Activated T-cell treated with anti-CD3 and anti-CD28 coated beads for 24 hours (primary cell): Measurements from ENCODE around the gene CCDC183.
"Not testable (repeated sequence)": the region's sequence is repeated elsewhere in the genome, so short reads cannot be mapped to it uniquely, and the experiment has no call there.

Experiments
- DNase-seq: peaks from one replicate; pipeline ENCODE4 v3.0.0-alpha.2; 2020; ENCODE audit warnings: low read depth

CCDC183 gene

DNA sequence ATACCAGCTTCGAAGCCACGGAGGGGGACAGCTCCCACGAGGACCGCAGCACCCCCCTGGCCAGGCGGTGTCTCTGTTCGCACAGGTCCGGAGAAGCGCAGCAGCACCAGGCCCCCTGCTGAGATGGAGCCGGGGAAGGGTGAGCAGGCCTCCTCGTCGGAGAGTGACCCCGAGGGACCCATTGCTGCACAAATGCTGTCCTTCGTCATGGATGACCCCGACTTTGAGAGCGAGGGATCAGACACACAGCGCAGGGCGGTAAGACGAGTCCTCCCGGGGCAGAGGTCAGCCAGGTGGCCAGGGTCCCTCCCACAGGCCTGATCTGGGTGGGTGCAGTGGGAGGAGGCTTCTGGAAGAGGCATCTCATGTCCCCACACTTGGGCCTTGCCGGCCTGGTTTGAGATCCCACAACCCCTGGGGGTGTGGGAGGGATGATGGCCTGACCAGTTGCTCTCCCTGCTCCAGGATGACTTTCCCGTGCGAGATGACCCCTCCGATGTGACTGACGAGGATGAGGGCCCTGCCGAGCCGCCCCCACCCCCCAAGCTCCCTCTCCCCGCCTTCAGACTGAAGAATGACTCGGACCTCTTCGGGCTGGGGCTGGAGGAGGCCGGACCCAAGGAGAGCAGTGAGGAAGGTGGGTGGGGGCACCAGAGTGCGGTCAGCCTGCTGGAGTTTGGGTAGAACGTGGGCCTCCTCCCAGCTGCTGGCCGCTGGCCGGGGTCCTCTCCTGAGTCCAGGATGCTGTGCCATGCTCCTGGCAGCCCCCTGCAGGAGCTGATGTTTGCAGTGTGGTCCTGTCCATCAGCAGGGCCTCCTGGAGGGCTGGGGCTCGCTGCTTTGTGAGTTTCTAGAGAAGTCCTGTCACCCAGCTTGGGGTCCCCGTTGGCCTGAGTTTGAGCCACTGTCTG lies 43.3 kb downstream of the CCDC183 start:
- DNase-seq, result no peak

DNA sequence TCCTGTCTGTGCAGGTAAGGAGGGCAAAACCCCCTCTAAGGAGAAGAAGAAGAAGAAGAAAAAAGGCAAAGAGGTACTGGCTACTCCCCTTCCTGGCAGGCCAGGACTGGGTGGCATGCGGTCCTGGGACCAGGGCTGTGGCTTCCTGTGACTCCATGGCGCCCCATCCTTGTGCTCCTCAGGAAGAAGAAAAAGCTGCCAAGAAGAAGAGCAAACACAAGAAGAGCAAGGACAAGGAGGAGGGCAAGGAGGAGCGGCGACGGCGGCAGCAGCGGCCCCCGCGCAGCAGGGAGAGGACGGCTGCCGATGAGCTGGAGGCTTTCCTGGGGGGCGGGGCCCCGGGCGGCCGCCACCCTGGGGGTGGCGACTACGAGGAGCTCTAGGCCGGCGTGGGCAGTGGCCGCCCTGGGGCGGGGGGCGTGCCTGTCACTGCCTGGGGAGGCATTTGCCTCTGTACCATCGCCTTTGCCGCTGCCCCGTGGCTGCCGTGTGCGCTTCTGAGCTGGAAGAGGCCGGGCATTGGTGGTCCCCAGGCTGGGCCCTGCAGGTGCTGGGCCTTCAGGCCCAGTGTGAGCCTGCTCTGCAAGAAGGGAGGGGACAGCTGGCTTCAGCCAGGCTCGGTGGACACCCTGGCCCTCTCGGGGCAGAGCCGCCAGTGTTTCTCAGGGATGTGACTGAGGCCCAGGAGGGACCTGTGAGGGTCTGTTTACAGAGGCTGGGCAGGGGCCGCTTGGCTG lies 44.2 kb downstream of the CCDC183 start:
- DNase-seq, result no peak

DNA sequence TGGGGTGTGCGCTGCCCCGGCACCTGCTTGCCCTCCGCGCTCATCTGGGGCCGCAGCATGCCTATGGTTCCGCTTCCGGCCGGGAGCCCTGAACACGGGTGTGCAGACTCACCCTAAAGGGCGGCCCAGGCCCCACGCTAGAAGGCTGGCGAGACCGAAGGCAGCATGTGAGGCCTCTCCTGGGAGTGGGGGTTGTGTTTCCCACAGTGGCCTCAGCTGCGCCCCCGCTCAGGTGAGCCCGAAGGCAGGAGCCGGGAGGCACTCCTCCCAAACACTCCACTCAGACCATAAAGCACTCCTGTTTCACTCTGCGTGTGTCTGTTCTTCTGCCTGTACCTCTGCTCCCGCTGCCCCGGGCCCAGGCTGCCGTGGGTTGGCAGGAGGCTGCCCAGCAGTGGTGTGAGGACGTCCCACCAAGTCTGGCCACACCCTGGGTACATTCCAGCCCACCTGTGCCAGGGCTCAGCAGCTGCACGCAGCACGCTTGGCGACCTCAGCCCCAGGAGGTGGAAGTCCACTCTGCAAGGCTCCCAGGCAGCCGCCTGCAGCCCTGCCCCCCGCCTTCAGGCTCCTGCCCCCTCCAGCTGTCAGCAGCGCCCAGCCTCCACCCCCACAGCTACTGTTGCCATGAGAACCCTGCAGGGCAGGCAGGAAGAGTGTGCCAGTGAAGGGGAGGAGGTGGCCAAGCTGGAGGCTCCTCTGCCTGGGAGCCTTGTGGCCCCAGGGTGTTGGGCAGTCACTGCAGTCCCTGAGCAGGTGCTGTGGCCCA lies 44.9 kb downstream of the CCDC183 start:
- DNase-seq, result no peak

DNA sequence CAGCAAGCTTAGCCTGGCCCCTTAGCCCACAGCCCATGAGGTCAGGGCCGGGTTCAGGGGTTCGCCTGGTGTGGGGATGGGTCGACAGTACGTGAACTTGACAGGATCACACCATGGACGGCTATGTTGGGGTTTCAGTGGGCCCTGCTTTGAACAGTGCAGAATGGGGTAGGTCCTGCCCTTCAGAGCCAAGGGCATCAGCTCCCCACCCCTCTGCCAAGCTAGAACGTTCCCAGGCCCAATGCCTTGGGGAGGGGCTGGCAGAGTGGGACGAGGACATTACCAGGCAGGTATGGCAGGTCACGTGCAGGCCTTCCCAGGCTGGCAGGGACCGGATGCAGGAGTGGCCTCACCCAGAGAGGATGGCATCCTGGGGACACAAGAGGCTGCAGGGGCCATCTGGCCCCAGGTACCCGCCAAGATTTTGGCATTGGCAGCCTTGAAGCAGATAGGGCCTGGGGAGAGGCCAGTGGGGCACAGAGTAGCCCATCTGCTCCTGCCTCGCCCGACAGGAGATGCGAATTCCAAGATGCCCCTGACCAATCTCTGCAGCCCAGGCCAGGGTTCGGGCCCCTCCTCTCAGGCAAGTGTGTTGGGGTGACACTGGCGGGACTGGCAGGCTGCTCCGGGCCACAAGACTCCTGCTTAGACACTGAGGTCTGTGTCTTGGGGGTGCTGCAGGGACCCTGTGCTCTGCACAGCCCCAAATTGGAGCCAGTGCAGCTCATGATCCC lies 45.7 kb downstream of the CCDC183 start:
- DNase-seq, result not testable (repeated sequence)

DNA sequence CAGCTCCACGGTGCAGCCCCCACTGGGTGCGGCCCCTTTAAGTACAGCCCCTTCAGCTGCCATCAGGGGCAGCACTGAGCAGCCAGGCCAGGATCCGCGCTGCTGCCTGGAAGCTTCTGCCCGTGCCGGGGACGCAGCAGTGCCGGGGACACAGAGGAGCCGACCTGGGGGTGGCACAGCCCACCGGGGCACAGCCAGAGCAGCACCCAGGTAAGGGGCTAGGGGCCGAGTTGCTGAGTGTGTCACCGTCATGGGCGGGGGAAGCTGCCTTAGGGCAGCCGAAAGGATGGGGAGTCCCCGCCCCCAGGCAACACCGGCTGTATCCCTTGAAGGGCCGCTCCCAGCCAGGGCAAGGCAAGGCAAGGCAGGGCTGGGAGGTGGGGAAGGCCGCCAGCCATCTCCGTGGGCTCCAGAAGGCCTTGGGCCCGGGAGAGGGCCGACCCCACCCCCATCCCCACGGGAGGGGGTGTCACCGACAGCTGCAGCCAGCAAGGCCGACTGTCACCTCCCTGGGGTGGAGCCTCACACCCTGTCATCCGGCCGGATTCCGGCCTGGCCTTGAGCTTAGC lies 46.3 kb downstream of the CCDC183 start, which contains the start of gene AJM1:
Gene AJM1 (plus strand): TSS at position 99 of the 569 bp plus-strand sequence. CDS start 1,937 bp downstream, outside the sequence.
- DNase-seq, result peak; percentile 75

DNA sequence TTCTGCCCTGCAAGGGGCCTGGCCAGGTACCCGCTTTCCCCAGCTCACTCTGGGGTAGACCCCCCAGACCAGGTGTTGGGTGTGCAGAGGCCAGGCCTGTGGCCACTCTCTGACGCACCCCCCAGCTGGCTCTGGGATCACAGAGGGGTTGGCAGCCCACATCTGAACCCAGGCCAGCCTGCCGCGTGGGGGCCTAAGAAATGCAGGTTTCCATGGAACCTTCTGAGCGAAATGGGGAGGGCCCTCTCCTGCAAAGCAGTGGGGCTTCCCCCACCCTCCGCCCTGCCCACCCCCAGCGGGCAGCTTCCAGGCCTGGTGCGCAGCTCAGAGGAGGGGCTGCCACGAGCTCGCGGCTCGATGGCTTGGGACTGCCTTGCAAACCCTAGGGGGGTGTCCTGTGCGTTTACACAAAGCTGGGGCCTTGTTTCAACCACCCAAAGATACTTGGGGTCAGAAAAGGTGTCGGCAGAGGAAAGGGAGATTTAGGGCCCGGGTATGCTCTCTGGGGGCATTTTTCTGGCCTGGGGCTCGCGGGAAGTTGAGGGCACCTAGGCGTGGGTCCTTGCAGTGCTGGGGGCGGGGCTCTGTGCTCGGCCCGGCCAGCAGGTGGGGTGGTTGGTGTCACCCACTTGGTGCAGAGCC lies 47.1 kb downstream of the CCDC183 start:
- DNase-seq, result not testable (repeated sequence)

DNA sequence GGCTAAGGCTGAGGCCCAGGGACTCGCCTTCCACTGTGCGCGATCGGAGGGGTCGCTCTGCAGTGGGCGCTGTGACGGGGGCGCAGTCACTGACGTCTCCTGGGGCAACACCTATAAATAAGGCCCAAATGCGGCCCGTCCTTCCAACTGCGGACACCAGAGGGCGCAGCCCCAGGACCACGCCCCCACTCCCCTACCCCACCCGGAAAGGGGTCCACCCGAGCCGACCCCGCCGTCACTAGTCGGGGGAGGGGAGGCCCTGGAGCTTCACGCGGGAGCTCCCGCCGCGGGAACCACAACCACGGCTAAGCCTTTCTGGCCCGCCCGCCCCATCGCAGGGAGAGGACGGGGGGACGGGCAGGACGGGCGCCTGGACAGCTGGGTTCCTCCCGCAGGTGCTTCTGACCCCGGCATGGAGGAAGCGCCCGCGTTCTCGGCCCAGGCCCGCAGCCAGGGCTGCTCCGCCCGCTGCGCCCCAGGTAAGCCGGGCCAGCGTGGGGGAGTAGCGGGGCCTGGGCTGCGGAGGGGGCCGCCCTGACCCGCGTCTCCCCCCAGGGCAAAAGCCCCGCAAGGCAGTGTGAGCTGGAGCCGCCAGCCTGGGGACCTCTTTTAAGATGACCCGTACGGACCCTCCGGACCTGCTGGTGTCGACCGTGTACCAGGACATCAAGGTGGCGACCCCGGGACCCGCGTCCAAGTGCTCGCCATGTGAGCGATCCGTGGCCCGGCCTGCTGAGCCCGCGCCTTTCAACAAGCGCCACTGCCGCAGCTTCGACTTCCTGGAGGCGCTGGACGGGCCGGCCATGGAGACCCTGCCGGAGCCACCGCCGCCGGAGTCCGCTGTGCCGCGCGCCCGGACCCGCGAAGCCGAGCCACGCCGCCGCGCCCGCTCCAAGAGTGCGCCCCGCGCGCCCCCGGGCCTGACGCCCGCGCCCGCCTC lies 47.9 kb downstream of the CCDC183 start:
- DNase-seq, result peak; percentile 53

DNA sequence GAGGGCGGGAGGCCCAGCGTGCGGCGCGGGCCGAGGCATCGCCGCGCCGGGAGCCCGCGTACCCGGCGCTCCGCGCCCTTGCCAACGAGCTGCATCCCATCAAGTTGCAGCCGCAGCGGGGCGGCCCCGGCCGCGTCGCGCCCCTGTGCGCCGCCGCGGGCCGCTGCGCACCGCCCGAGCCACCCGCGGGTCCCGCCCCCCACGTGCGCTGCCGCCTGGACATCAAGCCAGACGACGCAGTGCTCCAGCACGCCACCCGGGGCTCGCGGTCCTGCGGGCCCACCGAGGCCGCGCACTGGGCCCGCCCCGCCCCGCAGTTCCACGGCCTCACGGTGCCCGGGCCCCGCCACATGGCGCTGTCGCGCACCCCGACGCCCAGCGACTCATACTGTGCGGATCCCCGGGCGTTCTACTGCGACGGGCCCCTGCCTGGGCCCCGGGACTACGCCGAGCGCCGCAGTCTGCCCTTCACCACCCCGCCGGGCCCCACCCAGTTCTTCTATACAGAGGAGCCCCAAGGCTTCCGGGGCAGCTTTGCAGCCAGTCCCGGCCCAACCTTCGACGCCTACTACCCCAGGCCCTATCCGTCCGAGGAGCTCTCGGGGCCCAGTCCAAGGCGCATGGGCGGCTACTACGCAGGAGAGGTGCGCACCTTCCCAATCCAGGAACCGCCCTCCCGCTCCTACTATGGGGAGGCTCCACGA lies 48.8 kb downstream of the CCDC183 start:
- no peak for DNase-seq

DNA sequence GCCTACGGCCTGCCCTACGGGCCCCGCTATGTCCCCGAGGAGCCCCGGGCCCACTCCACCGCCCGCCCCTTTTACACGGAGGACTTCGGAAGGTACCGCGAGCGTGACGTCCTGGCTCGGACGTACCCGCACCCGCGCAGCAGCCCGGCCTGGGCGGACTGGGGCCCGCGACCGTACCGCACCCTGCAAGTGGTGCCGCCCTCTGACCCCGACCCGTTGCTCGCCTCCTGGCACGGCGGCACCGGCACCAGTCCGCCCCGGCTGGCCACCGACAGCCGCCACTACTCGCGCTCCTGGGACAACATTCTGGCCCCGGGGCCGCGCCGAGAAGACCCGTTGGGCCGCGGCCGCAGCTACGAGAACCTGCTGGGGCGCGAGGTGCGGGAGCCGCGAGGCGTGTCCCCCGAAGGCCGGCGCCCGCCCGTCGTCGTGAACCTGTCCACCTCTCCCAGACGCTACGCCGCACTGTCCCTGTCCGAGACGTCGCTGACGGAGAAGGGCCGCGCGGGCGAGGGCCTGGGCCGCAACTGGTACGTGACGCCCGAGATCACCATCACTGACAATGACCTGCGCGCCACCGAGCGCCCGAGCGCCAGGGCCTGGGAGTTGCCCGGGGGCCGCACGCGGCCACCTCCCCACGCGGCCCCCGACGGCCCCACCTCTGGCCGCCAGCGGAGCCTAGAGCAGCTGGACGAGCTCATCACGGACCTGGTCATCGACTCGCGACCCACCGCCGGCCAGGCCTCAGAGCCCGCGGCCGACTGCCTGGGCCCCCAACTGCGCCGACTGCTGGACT lies 49.5 kb downstream of the CCDC183 start:
- DNase-seq, result no peak

DNA sequence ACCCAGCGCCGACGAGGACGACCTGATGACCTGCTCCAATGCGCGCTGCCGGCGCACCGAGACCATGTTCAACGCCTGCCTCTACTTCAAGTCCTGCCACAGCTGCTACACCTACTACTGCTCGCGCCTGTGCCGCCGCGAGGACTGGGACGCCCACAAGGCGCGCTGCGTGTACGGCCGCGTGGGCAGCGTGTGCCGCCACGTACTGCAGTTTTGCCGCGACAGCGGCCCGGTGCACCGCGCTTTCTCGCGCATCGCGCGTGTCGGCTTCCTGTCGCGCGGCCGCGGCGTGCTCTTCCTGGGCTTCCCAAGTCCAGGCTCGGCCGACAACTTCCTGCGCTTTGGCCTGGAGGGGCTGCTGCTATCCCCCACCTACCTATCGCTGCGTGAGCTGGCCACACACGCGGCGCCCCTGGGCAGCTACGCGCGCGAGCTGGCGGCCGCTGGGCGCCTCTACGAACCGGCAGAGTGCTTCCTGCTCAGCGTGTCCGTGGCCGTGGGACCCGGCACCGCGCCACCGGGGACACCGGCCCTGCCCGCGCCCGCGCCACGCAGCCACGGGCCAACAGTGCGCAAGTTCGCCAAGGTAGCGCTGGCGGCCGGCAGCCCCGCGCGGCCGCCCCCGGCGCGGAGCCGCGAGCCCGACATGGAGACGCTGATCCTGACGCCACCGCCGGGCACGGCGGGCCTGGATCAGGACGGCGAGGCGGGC lies 50.4 kb downstream of the CCDC183 start:
- DNase-seq, result no peak

DNA sequence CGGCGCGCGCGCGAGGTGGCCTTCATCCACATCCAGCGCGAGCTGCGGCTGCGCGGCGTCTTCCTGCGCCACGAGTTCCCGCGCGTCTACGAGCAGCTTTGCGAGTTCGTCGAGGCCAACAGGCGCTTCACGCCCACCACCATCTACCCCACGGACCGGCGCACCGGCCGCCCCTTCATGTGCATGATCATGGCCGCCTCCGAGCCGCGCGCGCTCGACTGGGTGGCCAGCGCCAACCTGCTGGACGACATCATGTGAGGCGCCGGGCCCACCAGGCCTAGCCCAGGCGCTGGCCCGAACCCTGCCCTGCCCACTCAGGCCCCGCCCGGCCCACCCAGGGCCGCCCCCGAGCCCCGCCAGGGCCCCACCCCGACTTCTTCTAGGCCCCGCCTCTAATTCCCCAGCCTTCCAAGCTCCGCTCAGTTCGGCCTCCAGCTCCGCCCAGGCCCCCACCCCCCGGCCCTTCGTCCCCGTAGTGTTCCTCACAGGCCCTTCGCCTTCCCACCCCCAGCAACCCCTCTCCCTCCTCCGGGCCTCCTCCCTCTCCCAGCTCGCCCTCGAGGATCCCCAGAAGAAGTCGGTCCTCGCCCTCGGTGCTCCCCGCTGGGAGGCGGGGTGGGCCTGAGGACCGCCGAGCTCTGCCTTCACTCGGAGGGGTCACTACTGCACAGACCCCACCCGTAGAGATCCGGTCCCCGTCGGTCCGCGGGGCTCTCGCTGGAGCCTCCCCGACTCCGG lies 51.1 kb downstream of the CCDC183 start:
- DNase-seq, result no peak

DNA sequence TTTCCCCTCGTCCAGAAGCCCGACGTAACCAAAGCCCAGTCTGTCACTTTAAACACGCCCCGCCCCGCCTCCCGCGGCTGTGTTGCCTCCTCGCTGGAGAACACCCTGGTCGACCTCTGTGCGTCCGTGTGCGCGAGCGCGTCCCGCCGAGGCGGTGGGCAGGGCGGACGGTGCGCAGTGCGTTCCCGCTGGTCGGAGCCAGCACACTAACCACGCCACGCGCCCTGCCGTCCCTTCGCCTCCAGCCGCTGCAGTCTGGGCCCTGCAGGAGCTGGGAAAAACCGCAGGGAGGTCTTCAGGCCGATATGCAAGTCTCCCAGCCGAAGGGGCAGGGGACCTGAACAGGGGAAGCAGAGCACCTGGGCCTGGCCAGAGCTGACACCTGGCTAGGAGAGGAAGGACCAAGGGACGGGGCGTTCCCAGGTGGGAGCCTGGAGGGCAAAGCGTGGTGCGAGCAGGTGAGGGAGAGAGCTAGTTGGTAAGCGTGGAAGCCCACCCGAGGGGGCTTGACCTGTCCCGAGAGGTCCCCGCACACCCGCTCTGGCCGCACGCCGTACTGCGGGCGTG lies 51.8 kb downstream of the CCDC183 start:
- peak; percentile 68 for DNase-seq

DNA sequence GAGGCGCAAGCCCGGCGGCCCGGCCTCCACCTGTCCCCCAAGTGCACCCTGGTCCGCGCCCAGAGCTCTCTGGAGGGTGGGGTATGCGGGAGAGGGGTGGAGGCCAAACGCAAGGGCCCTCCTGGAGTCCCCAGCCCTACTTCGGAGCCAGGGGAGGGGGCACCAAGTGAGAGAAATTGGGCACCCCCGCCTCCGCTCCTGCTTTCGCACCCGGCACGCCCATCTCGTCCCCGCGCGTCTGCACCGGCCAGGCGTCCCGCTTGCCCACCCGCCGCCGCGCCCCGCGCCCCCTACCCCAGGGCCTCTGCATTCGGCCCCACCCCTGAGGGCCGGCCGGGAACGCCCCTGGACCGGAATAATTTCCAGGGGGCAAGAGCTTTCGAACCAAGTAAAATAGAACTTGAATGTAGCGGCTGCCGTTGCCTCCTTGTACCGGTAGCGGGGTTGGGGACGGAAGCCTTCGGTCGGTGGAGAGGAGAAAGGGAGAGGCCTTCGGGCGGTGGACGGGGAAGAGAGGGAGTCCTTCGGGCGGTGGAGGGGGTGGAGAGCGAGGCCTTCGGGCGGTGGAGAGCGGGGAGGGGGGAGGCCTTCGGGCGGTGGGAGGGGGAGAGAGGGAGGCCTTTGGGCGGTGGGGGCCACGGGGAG lies 52.4 kb downstream of the CCDC183 start:
- no peak for DNase-seq

DNA sequence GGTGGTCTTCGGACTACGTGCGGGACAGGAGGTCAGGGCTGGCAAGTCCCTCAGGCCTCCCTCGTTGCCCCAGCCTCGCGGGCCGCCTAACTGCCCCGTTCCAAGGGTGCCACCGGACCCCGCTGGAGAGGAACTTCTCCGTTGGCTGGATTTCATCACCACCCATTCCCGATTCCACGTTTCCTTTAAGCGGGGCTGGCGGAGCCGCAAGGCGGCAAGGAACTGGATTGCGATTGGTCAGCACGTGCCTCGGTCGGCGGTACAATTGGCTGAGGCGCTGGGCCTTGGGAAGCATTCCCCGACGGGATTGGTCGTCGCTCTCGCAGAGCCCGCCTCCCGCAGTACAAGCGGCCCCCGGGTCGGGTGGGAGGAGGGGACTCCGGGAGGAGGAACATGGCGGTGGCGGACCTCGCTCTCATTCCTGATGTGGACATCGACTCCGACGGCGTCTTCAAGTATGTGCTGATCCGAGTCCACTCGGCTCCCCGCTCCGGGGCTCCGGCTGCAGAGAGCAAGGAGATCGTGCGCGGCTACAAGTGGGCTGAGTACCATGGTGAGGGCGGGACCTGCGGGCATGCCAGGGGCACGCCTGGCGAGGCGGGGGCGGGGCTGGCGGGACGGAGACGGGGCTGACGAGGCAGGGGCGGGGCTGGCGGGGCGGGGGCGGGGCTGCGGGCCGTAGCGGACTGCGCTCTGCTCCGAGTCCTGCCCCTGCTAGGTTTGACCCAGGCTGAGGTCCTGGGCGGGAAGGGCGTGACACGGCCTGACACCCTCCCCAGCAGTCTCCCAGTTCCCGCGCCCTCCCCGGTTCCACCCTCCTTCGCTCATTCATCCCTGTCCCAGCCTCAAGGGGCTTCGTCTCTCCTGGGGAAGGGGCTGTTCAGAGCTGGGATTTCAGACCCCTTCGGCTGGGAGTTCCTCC lies 53.2 kb downstream of the CCDC183 start, which contains the start of gene PHPT1:
Gene PHPT1 (plus strand): TSS at position 372 of the 922 bp plus-strand sequence. CDS start 22 bp downstream, at position 394.
- peak; percentile 94 for DNase-seq
